Pancreas (tissue), 10 donors: ENCODE measurements around the gene SDC4. TPM values are rescaled to one million over a fixed set of nuclear protein-coding genes. Genes with fewer than 3 reads are reported as not detected.

Source experiments
- ATAC-seq, 4 donors: fragments of 200-7000 bp; cut with Tn5 transposase; one replicate each; pipeline versions ENCODE4 v1.8.0 to v1.9.1; 2020; ENCODE audit warnings: mild to moderate bottlenecking in 4 of 4, moderate library complexity in 4 of 4
- DNase-seq, 6 donors: peaks; one replicate each; pipeline ENCODE4 v3.0.0-alpha.2; 2020
- FAIRE-seq: peaks from 2 replicates; lab custom pipeline; 2012; peaks lifted over from hg19 to GRCh38; lab: Jason Lieb, UNC
- H3K27ac ChIP-seq, 4 donors: fragments of 200-600 bp; sonication (generic); 1 replicate in 3 of 4; 2 replicates in 1 of 4; pipeline versions ENCODE4 v1.5.0 to v1.8.0; 2020
- H3K27me3 ChIP-seq, 4 donors: fragments of 200-600 bp; one replicate each; pipeline ENCODE4 v1.8.0; 2021
- H3K36me3 ChIP-seq, 3 donors: fragments of 200-600 bp; sonication (generic) in 1 of 3; one replicate each; pipeline versions ENCODE4 v1.5.0 to v1.8.0; 2020 to 2021
- H3K4me1 ChIP-seq, 3 donors: fragments of 200-600 bp; one replicate each; pipeline ENCODE4 v1.8.0; 2021
- H3K4me3 ChIP-seq, 4 donors: fragments of 200-600 bp; sonication (generic) in 2 of 4; one replicate each; pipeline versions ENCODE4 v1.5.0 to v1.8.0; 2020 to 2021
- H3K9me3 ChIP-seq, 4 donors: fragments of 200-600 bp; one replicate each; pipeline ENCODE4 v1.8.0; 2021
- CTCF ChIP-seq, 4 donors: fragments of 200-600 bp; sonication (generic) in 3 of 4; IDR thresholded peaks; one replicate each; pipeline versions ENCODE4 v1.5.0 to v1.8.0; 2021; ENCODE audit warnings: antibody characterized with exemption in 4 of 4
- WGBS, 2 donors: extraction: QIAGEN DNeasy Blood & Tissue Kit; methylation state at CpG; one replicate each; pipeline ENCODE4 v1.1.7; 2013; 5-methylcytosine and 5-hydroxymethylcytosine counted together
- intact Hi-C, 3 donors: fragments of 100-400 bp; cut with DNase I; formaldehyde crosslinking; loops; one replicate each; pipeline versions ENCODE4 v1.11.1 to v1.14.2; 2022
- polyA plus RNA-seq, 2 donors: library from polyadenylated mRNA; stranded (reverse); fragments of 200-250 nt; gene quantifications; one replicate each; pipeline ENCODE4 v1.2.3, GENCODE V29; 2013
- total RNA-seq, 6 donors: library from RNA; stranded (reverse); fragmentation: NEBNext Ultra II Directional in 4 of 6; extraction: Animal tissue kit (Norgen Biotek cat#: 25700) in 4 of 6; gene quantifications; one replicate each; pipeline versions ENCODE4 v1.2.1 to v1.2.4, GENCODE V29; 2021 to 2023
- donor health status: healthy with polysubstance abuse.
- donor health status: DM: no; HTN: no; CAD: no; lungs with moderate emphysema.
- donor health status: DM: no; HTN: no; CAD: no.
- donor health status: control.
- donor health status: control.
- donor health status: Bipolar disorder and iron deficiency.
- donor health status: DM: yes; HTN: yes; CAD: no.
- donor health status: DM: no; HTN: no; CAD: no.
- donor health status: DM: no; HTN: no; CAD: no.
- donor health status: DM: yes; HTN: yes; CAD: no.

SDC4 gene
- total and polyA plus RNA-seq, 8 donors = 48.2 to 208 (median 55.0) TPM

GRCh38 chr20:45318948-45319347, 29.3 kb downstream of the SDC4 start:
- intact Hi-C loops = loop anchor here (5.0 to 10.0 kb wide), 5 partner anchors 113 to 453 kb away; no protein-coding TSS in a partner anchor
- 43 to 45% methylated on average over 2 of the region's 2 CpGs for WGBS, 2 donors

DNA sequence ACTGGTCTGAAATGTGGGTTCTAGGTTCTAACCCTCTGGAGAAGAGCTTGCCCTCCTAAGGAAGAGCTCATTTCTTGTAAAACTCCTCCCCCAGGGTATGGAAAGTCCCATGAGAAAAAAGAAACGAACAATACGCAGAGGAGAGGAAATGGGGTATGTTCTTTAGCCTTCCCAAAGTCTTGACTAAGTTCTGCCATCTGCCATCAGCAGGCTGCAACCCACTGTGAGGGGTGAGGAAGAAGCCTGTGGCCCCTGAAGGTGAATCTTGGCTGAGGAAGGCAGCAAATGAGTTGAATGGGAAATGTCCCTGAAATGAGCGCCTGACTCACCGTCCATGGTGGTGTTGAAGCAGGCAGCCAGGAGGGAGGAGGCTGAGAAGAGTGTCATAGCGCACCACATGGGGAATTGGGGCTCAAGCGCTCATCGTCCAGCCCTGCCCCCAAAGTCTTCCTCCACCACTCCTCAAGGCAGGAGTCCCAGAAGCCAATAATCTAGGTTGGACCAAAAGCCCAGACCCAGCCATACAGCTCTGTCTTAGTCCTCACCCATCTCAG, 29.8 kb downstream of the SDC4 start:
- H3K9me3 ChIP-seq = no peaks in the 10 kb centered on the region
- H3K27me3 ChIP-seq = no peaks in the 10 kb centered on the region
- peaks cover 0 to 11% (median 0%) of the 10 kb centered on the region in 3 donors for H3K4me1 ChIP-seq
- intact Hi-C loops = loop anchor here (5.0 to 10.0 kb wide), 5 partner anchors 114 to 454 kb away; no protein-coding TSS in a partner anchor
- no peak overlapping the region for H3K4me3 ChIP-seq
- no peak for TF ChIP-seq CTCF (IDR thresholded peaks at IDR 0.05)
- peak in 3 of 4 donors; percentile 1 to 15 (median 5) for ATAC-seq
- peaks cover 0 to 22% (median 6%) of the 10 kb centered on the region in 3 donors for H3K36me3 ChIP-seq
- 44 to 53% methylated on average over 7 of the region's 7 CpGs for WGBS, 2 donors
- no peak overlapping the region for H3K27ac ChIP-seq
- no peak for DNase-seq
- no peak for FAIRE-seq

More at GRCh38 chr20:45318948-45319347, 29.3 kb downstream of the SDC4 start:
- ATAC-seq (peak in 3 of 4 donors; percentile 1 to 16 (median 4)), DNase-seq (no peak), FAIRE-seq (no peak)
- Histone ChIP-seq H3K4me1 (peaks cover 0 to 11% (median 0%) of the 10 kb centered on the region in 3 donors), H3K36me3 (peaks cover 0 to 18% (median 6%) of the 10 kb centered on the region in 3 donors), H3K27ac (peak overlapping the region in 2 of 4 donors; percentile 6 to 31), H3K9me3 (no peaks in the 10 kb centered on the region), H3K4me3 (no peak overlapping the region), H3K27me3 (no peaks in the 10 kb centered on the region)
- no peak for TF ChIP-seq CTCF (IDR thresholded peaks at IDR 0.05)

DNA sequence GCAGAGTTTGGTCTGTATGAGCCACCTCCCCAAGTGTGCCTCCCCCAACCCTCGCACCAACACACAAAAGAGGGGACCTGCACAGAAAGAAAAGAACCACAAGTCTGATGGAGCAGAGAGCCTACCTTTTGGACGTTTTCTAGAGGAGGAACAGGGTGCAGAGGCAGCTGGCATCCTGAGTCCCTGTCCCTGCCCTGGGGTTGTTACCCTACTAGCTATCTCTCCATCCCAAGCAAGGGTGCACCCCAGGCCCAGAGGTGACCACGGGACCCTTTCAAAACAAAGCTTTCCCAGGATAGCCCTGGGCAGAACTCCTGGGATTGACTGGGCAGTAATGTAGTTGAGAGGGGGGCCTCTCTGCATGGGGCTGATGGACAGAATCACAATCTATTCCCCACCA, 30.4 kb downstream of the SDC4 start:
- intact Hi-C loops = loop anchor here (5.0 to 10.0 kb wide), 5 partner anchors 114 to 454 kb away; no protein-coding TSS in a partner anchor
- WGBS, 2 donors = 64 to 66% methylated on average over 3 of the region's 3 CpGs
- Histone ChIP-seq H3K4me3 (no peak overlapping the region), H3K9me3 (no peaks in the 10 kb centered on the region), H3K27ac (no peak overlapping the region), H3K36me3 (peaks cover 0 to 22% (median 6%) of the 10 kb centered on the region in 3 donors), H3K4me1 (peaks cover 0 to 11% (median 0%) of the 10 kb centered on the region in 3 donors), H3K27me3 (no peaks in the 10 kb centered on the region)
- ATAC-seq = no peak
- DNase-seq = no peak
- no peak for TF ChIP-seq CTCF (IDR thresholded peaks at IDR 0.05)
- no peak for FAIRE-seq

- ATAC-seq = no peak
These were observed 31.8 kb downstream of the SDC4 start for GRCh38 chr20:45316150-45317080.

More at GRCh38 chr20:45316150-45317080, 31.8 kb downstream of the SDC4 start:
- peaks cover 0 to 22% (median 6%) of the 10 kb centered on the region in 3 donors for H3K36me3 ChIP-seq
- H3K9me3 ChIP-seq = no peaks in the 10 kb centered on the region
- no peak overlapping the region for H3K27ac ChIP-seq
- no peak overlapping the region for H3K4me3 ChIP-seq
- no peaks in the 10 kb centered on the region for H3K27me3 ChIP-seq
- no peak for TF ChIP-seq CTCF (IDR thresholded peaks at IDR 0.05)
- FAIRE-seq (no peak), DNase-seq (peak in 2 of 6 donors; percentile 44 to 84)
- peaks cover 0 to 2% (median 0%) of the 10 kb centered on the region in 3 donors for H3K4me1 ChIP-seq
- 65 to 69% methylated on average over 67 to 71 of the region's 71 CpGs for WGBS, 2 donors
- intact Hi-C loops = loop anchor here (5.0 to 10.0 kb wide), 5 partner anchors 116 to 456 kb away; no protein-coding TSS in a partner anchor
